GM19240 (cell line): Measurements from ENCODE around the gene PIF1.

ENCODE experiments used
- DNase-seq: peaks from one replicate; pipeline ENCODE4 v3.0.0; 2011; ENCODE audit warnings: low spot score; ENCODE audit not compliant: insufficient read length

The PIF1 gene, protein sequence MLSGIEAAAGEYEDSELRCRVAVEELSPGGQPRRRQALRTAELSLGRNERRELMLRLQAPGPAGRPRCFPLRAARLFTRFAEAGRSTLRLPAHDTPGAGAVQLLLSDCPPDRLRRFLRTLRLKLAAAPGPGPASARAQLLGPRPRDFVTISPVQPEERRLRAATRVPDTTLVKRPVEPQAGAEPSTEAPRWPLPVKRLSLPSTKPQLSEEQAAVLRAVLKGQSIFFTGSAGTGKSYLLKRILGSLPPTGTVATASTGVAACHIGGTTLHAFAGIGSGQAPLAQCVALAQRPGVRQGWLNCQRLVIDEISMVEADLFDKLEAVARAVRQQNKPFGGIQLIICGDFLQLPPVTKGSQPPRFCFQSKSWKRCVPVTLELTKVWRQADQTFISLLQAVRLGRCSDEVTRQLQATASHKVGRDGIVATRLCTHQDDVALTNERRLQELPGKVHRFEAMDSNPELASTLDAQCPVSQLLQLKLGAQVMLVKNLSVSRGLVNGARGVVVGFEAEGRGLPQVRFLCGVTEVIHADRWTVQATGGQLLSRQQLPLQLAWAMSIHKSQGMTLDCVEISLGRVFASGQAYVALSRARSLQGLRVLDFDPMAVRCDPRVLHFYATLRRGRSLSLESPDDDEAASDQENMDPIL

GRCh38 chr15:64825431-64826294 is at the start of gene PIF1:
TSS of gene PIF1 (minus strand) at chr15:64825647. CDS start at chr15:64824335, 1,312 bp downstream.
- DNase-seq, result peak; percentile 83

DNA sequence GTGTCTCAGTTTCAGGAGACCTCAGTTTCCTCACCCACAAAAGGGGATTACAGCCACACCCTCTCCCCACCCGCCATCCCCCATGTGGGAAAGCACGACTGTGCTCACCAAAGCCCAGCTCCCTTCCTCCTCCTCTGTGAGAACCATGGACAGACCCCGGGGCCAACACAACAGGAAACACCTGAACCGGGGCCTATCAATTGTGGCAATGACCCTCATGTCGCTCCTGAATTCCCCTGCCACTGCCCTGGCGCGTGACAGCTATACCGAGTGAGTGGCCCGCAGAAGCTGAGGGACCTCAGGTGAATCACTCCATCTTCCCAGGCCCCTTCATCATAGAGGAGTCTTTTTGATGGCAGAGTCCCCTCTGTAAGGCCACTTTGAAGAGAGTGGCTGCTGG is 44.9 kb upstream of the PIF1 start:
- no peak for DNase-seq

- no peak for DNase-seq
Measured at GRCh38 chr15:64869501-64869900, 44.1 kb upstream of the PIF1 start.

DNA sequence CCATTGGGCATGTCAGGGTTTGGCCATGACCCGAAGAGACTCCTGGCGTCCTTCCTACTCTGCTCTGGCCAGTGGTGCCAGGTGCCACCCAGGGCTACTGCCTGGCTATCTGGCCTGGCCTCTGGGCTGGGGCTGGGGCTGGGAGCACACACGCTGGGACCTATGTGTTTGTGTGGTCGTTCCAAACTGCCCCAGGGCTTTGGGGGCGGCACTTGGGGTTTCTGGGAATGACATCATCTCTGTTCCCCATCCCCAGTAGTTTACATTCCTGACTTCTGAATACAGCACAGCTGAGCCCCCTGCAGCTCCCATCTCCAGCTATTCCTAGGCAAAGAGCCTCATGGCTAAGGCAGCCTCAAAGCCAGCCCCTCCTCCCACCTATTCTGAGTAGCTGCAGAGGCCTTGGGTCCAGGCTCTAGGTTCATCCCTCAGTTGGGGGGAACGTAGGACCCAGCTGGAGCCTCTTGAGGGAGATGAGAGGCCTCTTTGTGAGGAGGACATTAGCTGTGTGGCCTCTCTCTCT is 40.6 kb upstream of the PIF1 start:
- DNase-seq, result no peak

- DNase-seq, result no peak
Measured at GRCh38 chr15:64865126-64865997, 39.9 kb upstream of the PIF1 start.

DNA sequence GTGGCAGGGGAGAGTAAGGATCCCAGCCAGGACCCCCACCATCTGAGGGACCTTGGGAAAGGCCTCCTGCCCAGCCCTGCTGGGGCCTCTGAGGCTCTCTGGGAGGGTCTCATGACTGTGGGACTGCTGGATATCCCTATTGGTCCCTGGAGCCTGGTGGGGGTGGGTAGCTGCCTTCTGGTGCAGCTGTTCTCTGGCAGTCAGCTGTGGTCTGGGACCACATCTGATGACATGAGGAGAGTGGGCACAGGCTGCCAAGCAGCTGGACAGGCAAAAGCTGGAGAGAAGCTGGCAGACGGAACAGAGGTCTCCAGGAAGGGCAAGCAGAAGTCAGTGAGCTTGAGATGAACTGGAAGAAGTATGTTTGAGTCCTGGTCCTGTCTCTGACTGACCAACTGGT is 38.6 kb upstream of the PIF1 start:
- no peak for DNase-seq

DNA sequence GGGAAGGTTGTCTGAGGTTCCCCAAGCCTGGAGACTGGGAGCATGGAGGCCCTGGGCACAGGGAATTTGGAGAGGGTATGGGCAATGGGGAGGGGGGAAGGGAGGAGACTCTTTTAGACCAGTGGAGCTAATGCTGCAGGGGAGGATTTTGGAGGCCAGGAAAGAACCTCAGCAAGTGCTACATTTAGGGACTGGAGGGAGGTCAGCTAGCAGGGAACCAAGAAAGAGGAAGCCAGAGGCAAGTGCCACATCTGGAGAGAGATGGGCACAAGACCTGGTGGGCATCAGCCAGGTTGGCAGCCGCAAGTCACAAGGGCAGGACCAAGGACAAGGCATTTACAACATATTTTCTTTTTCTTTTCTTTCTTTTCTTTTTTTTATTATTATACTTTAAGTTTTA is 37.0 kb upstream of the PIF1 start:
- no peak for DNase-seq

GRCh38 chr15:64861960-64862359 is 36.5 kb upstream of the PIF1 start:
- no peak for DNase-seq

DNA sequence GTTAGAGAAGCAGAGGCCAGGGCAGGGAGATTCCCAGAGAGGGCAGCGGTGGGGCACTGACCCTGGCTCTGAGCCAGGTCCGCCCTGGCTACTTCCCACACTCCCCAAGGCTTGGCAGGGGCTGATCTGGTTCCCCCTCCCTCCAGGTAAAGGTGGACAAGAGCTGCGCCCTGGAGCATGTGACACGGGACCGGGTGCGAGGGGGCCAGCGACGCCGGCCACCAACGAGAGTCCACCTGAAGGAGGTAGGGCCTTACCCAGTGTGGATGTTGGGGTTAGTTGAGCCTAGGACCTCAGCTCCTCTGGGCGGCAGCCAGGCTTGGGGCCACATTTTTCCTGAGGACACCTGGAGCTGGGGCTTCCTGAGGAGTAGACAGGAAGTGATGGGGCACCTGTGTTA is 35.9 kb upstream of the PIF1 start:
- DNase-seq, result no peak

DNA sequence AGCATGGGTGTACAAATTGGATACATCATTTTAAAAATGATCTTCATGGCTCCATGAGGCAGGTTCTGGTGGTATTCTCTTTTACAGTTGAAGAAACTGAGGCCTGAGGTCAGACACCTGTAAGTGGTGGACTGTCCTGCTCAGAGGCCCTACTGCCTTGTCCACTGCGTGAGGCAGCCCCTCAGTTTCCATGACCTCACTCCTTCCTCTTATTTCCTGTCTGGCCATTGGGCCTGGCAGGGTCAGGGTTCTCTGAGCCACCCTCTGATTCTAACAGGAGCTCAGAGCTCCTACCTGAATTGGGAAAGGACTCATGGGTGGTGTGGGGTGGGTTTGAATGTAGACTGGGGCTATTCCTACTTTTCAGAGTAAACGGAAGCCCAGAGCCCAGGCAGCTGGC is 33.8 kb upstream of the PIF1 start:
- no peak for DNase-seq

- DNase-seq, result no peak
Measured at GRCh38 chr15:64858021-64858575, 32.7 kb upstream of the PIF1 start.

DNA sequence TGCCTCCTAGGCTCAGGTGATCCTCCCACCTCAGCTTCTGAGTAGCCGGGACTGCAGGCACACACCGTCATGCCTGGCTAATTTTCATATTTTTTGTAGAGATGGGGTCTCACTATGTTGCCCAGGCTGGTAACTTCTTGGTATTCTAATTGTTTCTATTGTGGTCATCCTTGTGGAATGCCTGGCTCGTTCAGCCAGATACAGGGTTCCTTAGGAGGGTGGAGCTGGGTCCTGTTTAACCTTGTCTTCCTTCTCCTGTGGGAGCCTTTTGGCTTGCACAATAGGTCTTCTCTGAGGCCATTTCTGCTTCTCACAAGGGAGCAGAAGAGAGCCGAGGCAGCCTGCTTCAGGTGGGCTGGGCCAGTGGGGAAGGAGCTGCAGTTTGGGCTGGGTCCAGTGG is 32.0 kb upstream of the PIF1 start:
- DNase-seq, result no peak

GRCh38 chr15:64856429-64857145 is 31.1 kb upstream of the PIF1 start:
- no peak for DNase-seq

- DNase-seq, result no peak
Measured at GRCh38 chr15:64855205-64855975, 29.9 kb upstream of the PIF1 start.

- DNase-seq, result no peak
Measured at GRCh38 chr15:64854526-64854925, 29.1 kb upstream of the PIF1 start.

- DNase-seq, result no peak
Measured at GRCh38 chr15:64854041-64854440, 28.6 kb upstream of the PIF1 start.

- no peak for DNase-seq
Measured at GRCh38 chr15:64851503-64851840, 26.0 kb upstream of the PIF1 start.

GRCh38 chr15:64850778-64851502 is 25.5 kb upstream of the PIF1 start:
- no peak for DNase-seq
